ENCODE results near the gene PRKD2.

PRKD2 gene

GRCh38 chr19:46654621-46655152 is 62.2 kb downstream of the PRKD2 start:
- no peak for TF ChIP-seq CTCF (IDR thresholded peaks at IDR 0.05; ENCODE audit: insufficient read depth, low read depth, low read length, missing control alignments)
- DNase-seq (ENCODE audit: low read depth), result no peak
- no peak overlapping the region for H3K4me3 ChIP-seq (ENCODE audit: low read length)

- no peak overlapping the region for H3K4me3 ChIP-seq (ENCODE audit: low read length)
- no peak for DNase-seq (ENCODE audit: low read depth)
- TF ChIP-seq CTCF (IDR thresholded peaks at IDR 0.05; ENCODE audit: insufficient read depth, low read depth, low read length, missing control alignments), result no peak
Observed at GRCh38 chr19:46650445-46650844, 66.5 kb downstream of the PRKD2 start.

GRCh38 chr19:46648961-46649960 is 67.7 kb downstream of the PRKD2 start:
- H3K4me3 ChIP-seq (ENCODE audit: low read length), result no peak overlapping the region
- no peak for TF ChIP-seq CTCF (IDR thresholded peaks at IDR 0.05; ENCODE audit: insufficient read depth, low read depth, low read length, missing control alignments)
- no peak for DNase-seq (ENCODE audit: low read depth)

GRCh38 chr19:46648060-46648960 is 68.6 kb downstream of the PRKD2 start:
- no peak overlapping the region for H3K4me3 ChIP-seq (ENCODE audit: low read length)
- TF ChIP-seq CTCF (IDR thresholded peaks at IDR 0.05; ENCODE audit: insufficient read depth, low read depth, low read length, missing control alignments), result no peak
- no peak for DNase-seq (ENCODE audit: low read depth)

GRCh38 chr19:46646402-46646801 is 70.5 kb downstream of the PRKD2 start:
- TF ChIP-seq CTCF (IDR thresholded peaks at IDR 0.05; ENCODE audit: insufficient read depth, low read depth, low read length, missing control alignments), result no peak
- H3K4me3 ChIP-seq (ENCODE audit: low read length), result no peak overlapping the region
- no peak for DNase-seq (ENCODE audit: low read depth)

- no peak for TF ChIP-seq CTCF (IDR thresholded peaks at IDR 0.05; ENCODE audit: insufficient read depth, low read depth, low read length, missing control alignments)
- no peak overlapping the region for H3K4me3 ChIP-seq (ENCODE audit: low read length)
- DNase-seq (ENCODE audit: low read depth), result no peak
Observed at GRCh38 chr19:46644720-46645119, 72.2 kb downstream of the PRKD2 start.

All from epithelial cell of esophagus (primary cell).